Measurements from ENCODE around the gene CCDC63. TPM values are rescaled to one million over a fixed set of nuclear protein-coding genes. Genes with fewer than 3 reads are reported as not detected.

Gene CCDC63
- total and polyA plus RNA-seq, 4 donors: not detected

DNA sequence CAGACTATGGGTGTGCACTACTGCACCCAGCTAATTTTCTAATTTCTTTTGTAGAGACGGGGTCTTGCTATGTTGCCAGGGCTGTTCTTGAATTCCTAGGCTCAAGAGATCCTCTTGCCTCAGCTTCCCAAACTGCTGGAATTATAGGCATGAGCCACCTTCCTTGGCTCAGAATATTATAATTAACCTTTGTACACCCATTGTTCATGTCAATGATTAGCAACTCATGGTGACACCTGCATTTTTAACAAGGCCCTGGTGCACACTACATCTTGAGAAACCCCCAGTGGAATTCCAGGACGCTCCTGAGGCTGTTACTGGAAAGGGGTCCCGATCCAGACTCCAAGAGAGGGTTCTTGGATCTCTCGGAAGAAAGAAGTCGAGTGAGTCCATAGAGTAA lies 28.3 kb upstream of the CCDC63 start:
- WGBS, 2 donors: 90 to 94% methylated on average over 5 of the region's 5 CpGs
- H3K27me3 ChIP-seq (ENCODE audit: control insufficient read depth in 3 of 3, insufficient read depth in 3 of 3, low read length in 2 of 3): peaks cover 0 to 2% (median 0%) of the 10 kb centered on the region in 3 donors
- H3K27ac ChIP-seq (ENCODE audit: low read depth in 1 of 2, low read length in 1 of 2): no peak overlapping the region
- no peaks in the 10 kb centered on the region for H3K9me3 ChIP-seq (ENCODE audit: control insufficient read depth in 4 of 4, insufficient read depth in 3 of 4, low read length in 3 of 4)
- H3K36me3 ChIP-seq (ENCODE audit: control insufficient read depth in 4 of 4, insufficient read depth in 4 of 4, low read length in 4 of 4): no peaks in the 10 kb centered on the region
- no peak for ATAC-seq (ENCODE audit: insufficient read depth, low FRiP score)
- TF ChIP-seq, protein P1, sequence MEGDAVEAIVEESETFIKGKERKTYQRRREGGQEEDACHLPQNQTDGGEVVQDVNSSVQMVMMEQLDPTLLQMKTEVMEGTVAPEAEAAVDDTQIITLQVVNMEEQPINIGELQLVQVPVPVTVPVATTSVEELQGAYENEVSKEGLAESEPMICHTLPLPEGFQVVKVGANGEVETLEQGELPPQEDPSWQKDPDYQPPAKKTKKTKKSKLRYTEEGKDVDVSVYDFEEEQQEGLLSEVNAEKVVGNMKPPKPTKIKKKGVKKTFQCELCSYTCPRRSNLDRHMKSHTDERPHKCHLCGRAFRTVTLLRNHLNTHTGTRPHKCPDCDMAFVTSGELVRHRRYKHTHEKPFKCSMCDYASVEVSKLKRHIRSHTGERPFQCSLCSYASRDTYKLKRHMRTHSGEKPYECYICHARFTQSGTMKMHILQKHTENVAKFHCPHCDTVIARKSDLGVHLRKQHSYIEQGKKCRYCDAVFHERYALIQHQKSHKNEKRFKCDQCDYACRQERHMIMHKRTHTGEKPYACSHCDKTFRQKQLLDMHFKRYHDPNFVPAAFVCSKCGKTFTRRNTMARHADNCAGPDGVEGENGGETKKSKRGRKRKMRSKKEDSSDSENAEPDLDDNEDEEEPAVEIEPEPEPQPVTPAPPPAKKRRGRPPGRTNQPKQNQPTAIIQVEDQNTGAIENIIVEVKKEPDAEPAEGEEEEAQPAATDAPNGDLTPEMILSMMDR (IDR thresholded peaks at IDR 0.05; ENCODE audit: control extremely low read depth, extremely low read depth): no peak
- H3K9ac ChIP-seq (ENCODE audit: insufficient read depth in 1 of 2, low read length in 2 of 2): no peak overlapping the region
- H3K4me1 ChIP-seq (ENCODE audit: control insufficient read depth in 5 of 5, insufficient read depth in 5 of 5, low read length in 5 of 5): no peaks in the 10 kb centered on the region
- DNase-seq: no peak
- H3K4me3 ChIP-seq: no peak overlapping the region

DNA sequence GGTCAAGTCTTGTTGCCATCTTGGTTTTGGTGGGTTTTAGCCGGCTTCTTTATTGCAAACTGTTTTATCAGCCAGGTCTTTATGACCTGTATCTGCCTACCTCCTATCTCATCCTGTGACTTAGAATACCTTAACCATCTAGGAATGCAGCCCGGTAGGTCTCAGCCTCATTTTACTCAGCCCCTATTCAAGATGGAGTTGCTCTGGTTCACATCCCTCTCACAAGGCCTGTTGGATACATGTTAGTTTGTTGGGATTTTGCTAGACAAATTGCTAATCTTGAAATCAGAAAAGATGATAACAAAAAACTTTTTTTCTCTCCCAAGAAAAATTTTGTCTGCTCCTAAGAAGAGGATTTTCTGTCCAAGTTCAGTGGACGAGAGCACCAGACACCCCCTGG lies 27.6 kb upstream of the CCDC63 start:
- H3K9me3 ChIP-seq (ENCODE audit: control insufficient read depth in 4 of 4, insufficient read depth in 3 of 4, low read length in 3 of 4): no peaks in the 10 kb centered on the region
- no peaks in the 10 kb centered on the region for H3K36me3 ChIP-seq (ENCODE audit: control insufficient read depth in 4 of 4, insufficient read depth in 4 of 4, low read length in 4 of 4)
- TF ChIP-seq, protein P1 (IDR thresholded peaks at IDR 0.05; ENCODE audit: control extremely low read depth, extremely low read depth): no peak
- H3K4me3 ChIP-seq: no peak overlapping the region
- no peaks in the 10 kb centered on the region for H3K4me1 ChIP-seq (ENCODE audit: control insufficient read depth in 5 of 5, insufficient read depth in 5 of 5, low read length in 5 of 5)
- H3K27ac ChIP-seq (ENCODE audit: low read depth in 1 of 2, low read length in 1 of 2): no peak overlapping the region
- no peak overlapping the region for H3K9ac ChIP-seq (ENCODE audit: insufficient read depth in 1 of 2, low read length in 2 of 2)
- no peak for ATAC-seq (ENCODE audit: insufficient read depth, low FRiP score)
- peaks cover 0 to under 1% (median 0%) of the 10 kb centered on the region in 3 donors for H3K27me3 ChIP-seq (ENCODE audit: control insufficient read depth in 3 of 3, insufficient read depth in 3 of 3, low read length in 2 of 3)
- WGBS, 2 donors: 93 to 95% methylated on average over 3 of the region's 3 CpGs
- no peak for DNase-seq

DNA sequence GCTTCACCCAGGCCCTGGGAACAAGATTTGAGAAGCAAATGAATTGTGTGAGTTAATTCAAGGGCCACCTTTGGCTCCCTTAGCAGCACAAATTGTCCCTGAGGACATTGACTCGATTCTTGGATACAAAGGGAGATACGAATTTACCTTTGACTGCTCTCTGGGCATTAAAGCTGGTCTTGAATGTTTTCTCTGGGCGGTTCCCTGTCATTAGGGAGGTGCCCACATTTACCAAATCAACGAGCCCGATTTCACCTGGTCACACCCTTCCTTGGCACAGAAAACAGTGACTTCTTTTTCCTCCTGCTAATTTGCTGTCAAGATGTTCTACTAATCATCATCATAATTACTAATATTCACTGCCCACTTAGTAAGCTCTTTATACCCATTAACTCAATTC lies 27.1 kb upstream of the CCDC63 start:
- Histone ChIP-seq H3K9ac (ENCODE audit: insufficient read depth in 1 of 2, low read length in 2 of 2) (no peak overlapping the region), H3K9me3 (ENCODE audit: control insufficient read depth in 4 of 4, insufficient read depth in 3 of 4, low read length in 3 of 4) (no peaks in the 10 kb centered on the region), H3K27me3 (ENCODE audit: control insufficient read depth in 3 of 3, insufficient read depth in 3 of 3, low read length in 2 of 3) (peaks cover 0 to 3% (median 0%) of the 10 kb centered on the region in 3 donors), H3K27ac (ENCODE audit: low read depth in 1 of 2, low read length in 1 of 2) (no peak overlapping the region), H3K4me1 (ENCODE audit: control insufficient read depth in 5 of 5, insufficient read depth in 5 of 5, low read length in 5 of 5) (no peaks in the 10 kb centered on the region), H3K36me3 (ENCODE audit: control insufficient read depth in 4 of 4, insufficient read depth in 4 of 4, low read length in 4 of 4) (no peaks in the 10 kb centered on the region), H3K4me3 (no peak overlapping the region)
- DNase-seq (no peak), ATAC-seq (ENCODE audit: insufficient read depth, low FRiP score) (no peak)
- 91% methylated on average over 5 of the region's 5 CpGs for WGBS, 2 donors
- TF ChIP-seq, protein P1 (IDR thresholded peaks at IDR 0.05; ENCODE audit: control extremely low read depth, extremely low read depth): no peak

DNA sequence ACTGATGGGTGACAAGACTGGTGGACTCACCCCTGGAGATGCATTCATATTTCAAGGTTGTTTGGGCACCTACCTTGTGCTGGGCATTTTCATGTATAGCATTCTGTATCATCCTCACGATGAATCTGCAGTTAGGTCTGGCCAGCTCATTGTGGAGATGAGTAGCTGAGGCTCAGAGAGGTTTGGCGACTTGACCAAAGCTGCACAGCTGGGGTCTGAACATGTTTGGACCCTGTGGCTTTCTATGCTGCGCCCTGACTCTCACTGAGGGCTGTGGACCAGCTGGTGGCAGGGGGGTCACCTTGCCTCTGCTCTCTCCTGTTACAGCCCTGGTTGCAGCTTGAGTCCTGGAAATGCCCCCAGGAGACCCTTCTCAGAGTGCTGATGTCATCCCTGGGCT lies 24.9 kb upstream of the CCDC63 start:
- no peak for ATAC-seq (ENCODE audit: insufficient read depth, low FRiP score)
- DNase-seq: no peak
- Histone ChIP-seq H3K9me3 (ENCODE audit: control insufficient read depth in 4 of 4, insufficient read depth in 3 of 4, low read length in 3 of 4) (no peaks in the 10 kb centered on the region), H3K27me3 (ENCODE audit: control insufficient read depth in 3 of 3, insufficient read depth in 3 of 3, low read length in 2 of 3) (peaks cover 0 to 3% (median 0%) of the 10 kb centered on the region in 3 donors), H3K9ac (ENCODE audit: insufficient read depth in 1 of 2, low read length in 2 of 2) (no peak overlapping the region), H3K27ac (ENCODE audit: low read depth in 1 of 2, low read length in 1 of 2) (no peak overlapping the region), H3K36me3 (ENCODE audit: control insufficient read depth in 4 of 4, insufficient read depth in 4 of 4, low read length in 4 of 4) (no peaks in the 10 kb centered on the region), H3K4me3 (no peak overlapping the region), H3K4me1 (ENCODE audit: control insufficient read depth in 5 of 5, insufficient read depth in 5 of 5, low read length in 5 of 5) (no peaks in the 10 kb centered on the region)
- TF ChIP-seq, protein P1 (IDR thresholded peaks at IDR 0.05; ENCODE audit: control extremely low read depth, extremely low read depth): no peak
- WGBS, 2 donors: 91 to 94% methylated on average over 3 of the region's 3 CpGs

Data from lung (tissue), 12 donors.